Erythroblast (primary cell): ENCODE data around the gene MTRR.
A peak's percentile ranks its signal among the peaks of the same experiment; 100 is the strongest.

Experiments used
- DNase-seq, 2 experiments: peaks; one replicate each; lab custom pipeline; 2025; lab: John Stamatoyannopoulos, UW
- GATA1 ChIP-seq: IDR thresholded peaks from 2 replicates; pipeline ENCODE4 v1.6.1; 2011; ENCODE audit warnings: low read depth, mild to moderate bottlenecking, control low read depth, low read length, moderate library complexity
- POLR2A ChIP-seq: IDR thresholded peaks from 2 replicates; pipeline ENCODE4 v1.6.1; 2011; ENCODE audit warnings: mild to moderate bottlenecking, low read length

Gene MTRR

GRCh38 chr5:7868773-7869473, at the start of gene MTRR, which contains the start of gene FASTKD3:
MTRR (plus strand) TSS chr5:7869148; CDS start chr5:7870795, 1,647 bp downstream.
FASTKD3 (minus strand) TSS chr5:7869031; CDS start chr5:7868083, 948 bp downstream.
- peak; percentile 80 for TF ChIP-seq POLR2A
- TF ChIP-seq GATA1: no peak
- DNase-seq: peak; percentile 93 to 95

DNA sequence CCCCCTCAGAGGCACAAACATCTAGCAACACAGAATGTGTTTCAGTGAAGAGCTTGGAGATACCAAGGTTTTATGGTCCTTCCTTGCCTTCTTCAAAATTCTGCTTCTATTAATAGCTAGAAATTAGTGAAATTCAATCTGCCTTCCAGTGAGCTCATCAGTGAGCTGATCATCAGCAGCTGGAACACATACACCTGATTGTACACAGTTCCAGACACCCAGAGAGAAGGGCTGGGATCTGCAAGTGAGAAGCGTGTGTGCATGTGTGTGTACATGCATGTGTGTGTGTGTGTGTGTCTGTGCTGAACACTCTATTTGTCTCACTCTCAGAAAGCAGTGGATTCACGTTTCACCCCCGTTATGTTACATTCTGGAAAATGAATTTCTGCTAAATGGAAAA, 46.5 kb upstream of the MTRR start:
- no peak for DNase-seq

DNA sequence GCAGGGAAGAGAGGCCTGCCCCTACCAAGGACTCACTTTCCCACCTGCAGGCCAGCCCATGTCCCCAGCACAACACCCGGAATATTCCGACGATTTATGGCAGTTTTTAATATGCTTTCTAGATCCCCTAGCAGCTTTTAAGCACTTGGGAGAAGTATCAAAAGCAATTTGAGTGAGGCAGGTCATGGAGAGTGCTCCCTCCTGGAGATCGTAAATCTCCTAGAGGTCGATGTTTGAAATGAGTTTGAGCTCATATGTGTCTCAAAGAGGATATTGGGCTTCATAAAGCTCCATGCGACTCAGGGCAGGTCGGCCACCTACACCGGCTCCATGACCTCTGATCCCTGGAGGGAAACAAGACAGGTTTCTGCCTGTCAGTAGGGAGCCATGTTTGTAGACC, 45.4 kb upstream of the MTRR start:
- no peak for DNase-seq
- no peak for TF ChIP-seq GATA1
- TF ChIP-seq POLR2A: no peak

More for the DNA sequence above, 46.5 kb upstream of the MTRR start:
- no peak for TF ChIP-seq POLR2A
- TF ChIP-seq GATA1: no peak

GRCh38 chr5:7824995-7825394, 44.0 kb upstream of the MTRR start:
- no peak for DNase-seq

DNA sequence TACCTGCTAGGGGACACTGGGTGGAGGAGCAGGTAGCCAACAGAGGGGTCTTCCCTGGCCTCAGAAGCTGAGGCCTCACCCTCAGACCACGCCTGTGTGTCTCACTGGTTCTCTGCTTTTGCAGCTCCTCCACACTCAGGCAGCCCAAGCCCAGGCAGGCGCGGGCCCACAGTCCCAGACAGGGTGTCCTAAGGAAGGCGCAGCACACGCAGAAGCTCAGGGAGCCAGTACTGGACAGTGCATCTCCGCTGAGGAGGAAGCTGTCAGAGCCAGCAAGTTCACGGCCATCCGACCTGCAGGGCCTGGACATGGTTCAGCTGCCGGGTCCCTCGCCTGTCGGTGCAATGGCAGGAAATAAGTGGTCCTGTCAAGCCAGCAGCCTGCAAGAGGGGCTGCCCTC, 43.3 kb upstream of the MTRR start:
- TF ChIP-seq POLR2A: no peak
- DNase-seq: no peak

More at GRCh38 chr5:7824995-7825394, 44.0 kb upstream of the MTRR start:
- TF ChIP-seq POLR2A (no peak), GATA1 (no peak)

DNA sequence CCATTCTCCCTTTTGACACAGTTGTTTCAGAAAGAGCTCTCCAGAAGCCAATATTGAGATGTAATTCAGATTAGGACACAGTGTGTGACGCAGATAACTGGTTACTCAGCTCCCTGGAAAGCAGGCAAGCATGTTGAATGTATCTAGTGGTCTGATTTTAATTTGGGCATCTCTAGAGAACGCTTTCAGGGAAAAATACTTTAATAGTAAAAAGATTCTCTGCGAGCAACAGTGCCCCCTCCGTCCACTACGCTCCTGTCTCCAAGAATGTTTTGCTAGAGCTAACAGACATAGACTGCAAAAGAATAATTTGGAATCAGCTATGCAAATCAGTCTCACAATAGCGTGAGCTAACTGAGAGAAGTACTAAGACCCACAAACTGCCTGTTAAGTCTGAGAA, 41.3 kb upstream of the MTRR start:
- no peak for TF ChIP-seq POLR2A
- no peak for TF ChIP-seq GATA1
- DNase-seq: no peak

DNA sequence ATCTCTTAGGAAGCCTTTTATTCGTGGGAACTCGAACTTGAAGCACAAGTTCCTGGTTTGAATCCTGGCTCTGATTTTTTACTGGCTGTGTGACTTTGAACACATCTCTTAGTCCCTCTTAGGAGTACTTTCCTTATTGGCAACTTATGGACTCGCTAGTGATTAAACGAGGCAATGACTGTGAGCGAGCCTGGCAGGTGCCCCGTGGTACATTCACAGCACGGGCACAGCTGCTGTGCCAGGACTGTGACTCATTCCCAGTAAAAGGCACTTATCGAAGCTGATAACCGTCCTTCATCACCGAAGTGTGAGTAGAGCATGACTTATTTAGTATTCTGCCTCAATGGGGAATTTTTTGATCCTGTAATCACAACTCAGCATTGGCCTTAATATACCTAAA, 40.7 kb upstream of the MTRR start:
- DNase-seq: no peak

GRCh38 chr5:7834982-7835381, 34.0 kb upstream of the MTRR start:
- DNase-seq: no peak
- no peak for TF ChIP-seq POLR2A
- TF ChIP-seq GATA1: no peak

More for the DNA sequence above, 40.7 kb upstream of the MTRR start:
- TF ChIP-seq GATA1 (no peak), POLR2A (no peak)

- TF ChIP-seq POLR2A (no peak), GATA1 (no peak)
- no peak for DNase-seq
These were observed 31.5 kb upstream of the MTRR start for GRCh38 chr5:7837403-7837802.

DNA sequence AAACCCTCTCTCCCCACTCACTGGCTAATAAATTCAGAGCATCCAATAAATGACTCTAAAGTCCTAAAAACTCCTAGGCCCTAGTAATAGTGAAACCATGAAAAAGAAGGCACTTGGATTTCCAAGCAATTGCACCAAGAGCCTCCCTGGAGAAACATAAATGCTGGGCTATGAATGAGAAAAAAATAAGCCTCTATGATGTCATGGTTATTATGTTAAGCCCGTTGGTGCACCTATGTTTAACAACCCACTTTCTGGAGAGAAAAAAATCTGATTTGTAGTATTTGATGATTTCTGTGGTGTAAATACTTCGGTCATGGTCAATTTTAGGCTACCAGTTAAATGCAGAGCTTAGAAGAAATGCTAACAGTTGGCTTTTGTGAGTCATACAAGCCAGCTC, 26.4 kb upstream of the MTRR start:
- TF ChIP-seq POLR2A: no peak
- no peak for TF ChIP-seq GATA1
- no peak for DNase-seq

DNA sequence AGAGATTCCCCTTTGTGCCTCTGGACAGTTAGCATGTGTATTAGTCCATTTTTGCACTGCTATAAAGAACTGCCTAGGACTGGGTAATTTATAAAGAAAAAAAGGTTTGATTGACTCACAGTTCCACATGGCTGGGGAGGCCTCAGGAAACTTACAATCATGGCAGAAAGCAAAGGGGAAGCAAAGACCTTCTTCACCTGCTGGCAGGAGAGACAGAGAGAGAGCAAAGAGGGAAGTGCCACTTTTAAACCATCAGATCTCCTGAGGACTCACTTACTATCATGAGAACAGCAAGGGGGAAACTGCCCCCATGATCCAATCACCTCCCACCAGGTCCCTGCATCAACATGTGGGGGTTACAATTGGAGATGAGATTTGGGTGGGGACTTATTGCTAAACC, 24.0 kb upstream of the MTRR start:
- no peak for TF ChIP-seq GATA1

DNA sequence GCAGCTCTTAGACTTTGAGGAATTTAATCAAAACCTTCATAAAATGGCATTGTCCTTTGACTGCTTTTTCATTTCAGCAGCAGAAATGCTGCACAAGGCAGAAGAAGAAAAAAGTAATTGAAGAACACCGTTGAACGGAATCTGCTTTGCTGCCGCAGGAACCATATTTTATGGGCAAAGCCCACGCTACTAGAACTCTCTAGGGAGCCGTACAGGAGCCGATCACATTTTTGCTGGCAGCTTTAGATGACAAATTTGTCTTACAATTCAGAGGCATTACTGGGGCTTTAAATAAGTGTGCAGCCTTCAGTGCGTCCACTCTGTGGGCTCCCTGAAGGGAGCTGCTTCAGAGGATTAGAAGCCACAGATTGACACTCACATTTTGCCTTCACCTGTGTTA, 23.4 kb upstream of the MTRR start:
- DNase-seq: no peak

More for the DNA sequence above, 24.0 kb upstream of the MTRR start:
- no peak for DNase-seq

DNA sequence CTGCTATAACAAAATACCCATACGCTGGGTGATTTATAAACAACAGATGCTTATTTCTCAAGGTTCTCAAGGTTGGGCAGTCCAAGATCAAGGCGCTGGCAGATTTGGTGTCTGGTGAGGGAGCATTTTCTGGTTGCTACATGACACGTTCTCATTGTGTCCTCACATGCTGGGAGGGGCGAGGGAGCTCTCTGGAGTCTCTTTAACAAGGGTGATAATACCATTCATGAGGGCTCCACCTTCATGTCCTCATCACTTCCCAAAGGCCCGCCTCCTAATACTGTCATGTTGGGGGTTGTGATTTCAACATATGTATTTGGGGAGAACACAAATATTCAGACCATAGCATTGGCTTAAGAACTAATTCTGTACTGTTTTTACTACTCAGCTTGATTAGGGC, 22.6 kb upstream of the MTRR start:
- TF ChIP-seq GATA1: no peak
- no peak for TF ChIP-seq POLR2A
- no peak for DNase-seq

More for the DNA sequence above, 23.4 kb upstream of the MTRR start:
- TF ChIP-seq GATA1: no peak

DNA sequence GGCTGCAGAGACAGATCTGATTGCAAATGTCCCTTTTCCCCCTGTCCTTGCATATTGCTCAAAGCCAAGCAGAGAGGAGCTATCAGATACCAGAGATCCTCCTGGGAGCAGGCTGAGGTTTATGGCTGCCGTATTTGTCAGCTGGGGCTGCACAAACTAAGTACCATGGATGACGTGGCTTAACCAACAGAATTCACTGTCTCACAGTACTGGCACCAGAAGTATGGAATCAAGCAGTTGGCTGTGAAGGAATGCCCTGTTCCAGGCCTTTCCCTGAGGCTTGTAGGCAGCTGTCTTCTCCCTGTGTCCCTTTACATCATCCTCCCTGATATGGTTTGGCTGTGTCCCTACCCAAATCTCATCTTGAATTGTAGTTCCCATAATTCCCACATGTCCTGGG, 20.7 kb upstream of the MTRR start:
- TF ChIP-seq GATA1: no peak
- DNase-seq: no peak
